ENCODE results near the gene NFS1.

The NFS1 gene

GRCh38 chr20:35626386-35627001 is 72.7 kb downstream of the NFS1 start:
- TF ChIP-seq JUND (IDR thresholded peaks at IDR 0.05; ENCODE audit: low read depth): no peak
- in situ Hi-C loops (cut with HindIII; ENCODE audit: low pct_unique_long_range_greater_than_20kb, low sequenced_read_pairs): no loop called here
- no peak for DNase-seq (ENCODE audit: low read depth in 1 of 2, low spot score in 1 of 2)

DNA sequence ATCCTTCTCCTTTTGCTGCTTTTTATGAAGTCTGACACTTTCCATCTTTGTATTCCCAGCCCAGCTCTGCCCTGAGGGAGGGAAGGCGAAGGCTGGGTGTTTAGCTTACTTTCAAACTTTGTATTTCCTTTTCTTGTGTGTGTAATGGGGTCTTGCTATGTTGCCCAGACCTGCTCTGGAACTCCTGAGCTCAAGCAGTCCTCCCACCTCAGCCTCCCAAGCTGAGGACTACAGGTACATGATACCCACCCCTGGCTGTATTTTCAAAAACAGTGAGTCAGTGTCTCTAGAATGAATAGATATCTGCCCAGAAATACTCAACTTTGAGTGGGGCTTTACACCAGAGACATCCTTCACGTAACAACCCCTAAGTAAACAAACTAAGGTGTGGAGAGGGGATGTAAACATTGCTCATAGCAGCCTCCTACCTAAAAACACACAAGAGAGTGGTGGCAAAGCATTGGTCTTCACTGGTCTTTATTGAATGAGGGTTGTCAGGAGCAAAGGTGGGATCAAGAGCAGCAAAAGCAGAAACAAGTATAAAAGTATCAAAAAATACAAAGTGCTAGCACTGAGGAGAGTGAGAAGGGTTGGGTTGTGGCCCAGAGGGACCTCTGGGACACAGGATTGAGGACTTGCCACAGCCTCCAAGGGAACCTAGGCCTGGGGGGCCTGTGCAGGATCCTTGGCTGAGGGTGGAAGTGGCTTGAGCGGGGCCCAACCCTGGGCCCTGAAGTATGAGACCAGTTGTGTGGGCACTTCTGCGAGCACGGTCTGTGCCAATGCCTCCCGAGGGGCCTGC is 73.4 kb downstream of the NFS1 start:
- no peak for TF ChIP-seq JUND (IDR thresholded peaks at IDR 0.05; ENCODE audit: low read depth)
- DNase-seq (ENCODE audit: low read depth in 1 of 2, low spot score in 1 of 2): no peak
- in situ Hi-C loops (cut with HindIII; ENCODE audit: low pct_unique_long_range_greater_than_20kb, low sequenced_read_pairs): no loop called here

GRCh38 chr20:35621560-35621946 is 77.6 kb downstream of the NFS1 start:
- in situ Hi-C loops (cut with HindIII; ENCODE audit: low pct_unique_long_range_greater_than_20kb, low sequenced_read_pairs): no loop called here
- TF ChIP-seq JUND (IDR thresholded peaks at IDR 0.05; ENCODE audit: low read depth): no peak
- no peak for DNase-seq (ENCODE audit: low read depth in 1 of 2, low spot score in 1 of 2)

DNA sequence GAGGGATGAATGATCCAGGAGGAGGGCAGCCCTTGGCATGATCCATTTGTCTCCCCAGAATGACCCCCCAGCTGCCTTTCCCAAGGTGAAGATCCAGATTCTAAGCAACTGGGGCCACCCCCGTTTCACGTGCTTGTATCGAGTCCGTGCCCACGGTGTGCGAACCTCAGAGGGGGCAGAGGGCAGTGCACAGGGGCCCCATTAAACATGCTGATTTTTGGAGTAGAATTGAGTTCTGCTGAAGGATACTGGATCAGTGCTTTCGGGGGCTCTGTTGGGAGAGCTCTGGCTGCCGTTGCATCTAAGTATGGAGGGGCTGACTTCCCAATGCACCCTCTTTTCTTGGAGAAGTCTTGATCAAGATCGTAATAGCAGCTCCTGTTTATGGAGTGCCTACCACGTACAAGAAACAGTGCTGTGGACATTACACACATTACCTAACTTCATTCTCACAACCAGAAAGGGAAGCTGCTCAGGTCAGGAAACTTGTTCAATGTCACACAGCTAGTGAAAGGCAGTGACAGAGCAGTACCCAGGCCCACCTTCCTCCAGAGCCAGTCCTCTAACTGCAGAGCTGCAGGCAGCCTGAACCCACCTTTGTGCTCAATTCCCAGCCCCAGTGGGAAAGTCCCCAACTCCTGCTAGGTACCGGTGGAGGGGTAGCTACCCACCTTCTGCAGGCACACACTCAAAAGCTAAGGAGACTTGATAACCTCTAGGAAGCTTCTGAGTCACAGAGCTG is 78.2 kb downstream of the NFS1 start:
- no peak for TF ChIP-seq JUND (IDR thresholded peaks at IDR 0.05; ENCODE audit: low read depth)
- in situ Hi-C loops (cut with HindIII; ENCODE audit: low pct_unique_long_range_greater_than_20kb, low sequenced_read_pairs): no loop called here
- DNase-seq (ENCODE audit: low read depth in 1 of 2, low spot score in 1 of 2): no peak

GRCh38 chr20:35619196-35620095 is 79.7 kb downstream of the NFS1 start:
- in situ Hi-C loops (cut with HindIII; ENCODE audit: low pct_unique_long_range_greater_than_20kb, low sequenced_read_pairs): no loop called here

DNA sequence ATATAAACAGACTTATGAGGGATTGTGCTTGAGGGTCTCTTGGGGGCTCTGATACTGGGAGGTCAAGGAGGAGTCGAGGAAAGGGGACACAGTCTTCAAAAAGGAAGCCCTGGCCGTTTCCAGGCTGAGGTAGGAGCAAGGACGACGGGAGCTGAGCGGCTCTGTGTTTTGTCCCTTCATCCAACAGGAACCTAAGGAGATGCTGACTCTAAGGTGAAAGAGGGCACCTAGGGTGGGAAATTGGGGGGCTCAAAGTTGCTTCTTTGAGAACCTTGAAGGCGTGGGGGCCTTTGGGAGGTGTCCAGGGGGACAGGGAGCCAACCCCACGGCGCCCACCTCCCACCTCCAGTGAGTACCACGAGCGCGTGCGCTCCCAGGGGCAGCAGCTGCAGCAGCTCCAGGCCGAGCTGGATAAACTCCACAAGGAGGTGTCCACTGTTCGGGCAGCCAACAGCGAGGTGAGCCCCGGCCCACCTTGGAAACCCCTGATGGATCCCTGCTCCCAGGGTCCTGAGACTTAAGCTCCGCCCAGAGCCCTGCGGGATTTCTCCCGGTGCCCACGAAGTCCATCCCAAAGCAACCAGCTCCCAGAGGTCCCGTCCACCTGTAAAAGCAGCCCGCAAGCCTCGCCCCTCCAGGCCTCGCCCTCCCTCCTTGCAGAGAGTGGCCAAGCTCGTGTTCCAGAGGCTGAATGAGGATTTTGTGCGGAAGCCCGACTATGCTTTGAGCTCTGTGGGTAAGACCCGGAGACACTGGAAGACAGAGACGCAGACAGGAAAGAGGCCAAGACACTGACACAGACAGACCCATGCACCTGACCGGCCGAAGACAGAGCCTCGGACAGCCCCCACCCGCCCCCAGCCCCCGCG is 80.7 kb downstream of the NFS1 start:
- in situ Hi-C loops (cut with HindIII; ENCODE audit: low pct_unique_long_range_greater_than_20kb, low sequenced_read_pairs): no loop called here
- no peak for TF ChIP-seq JUND (IDR thresholded peaks at IDR 0.05; ENCODE audit: low read depth)
- DNase-seq (ENCODE audit: low read depth in 1 of 2, low spot score in 1 of 2): peak in 1 of 2 experiments; percentile 43

More at GRCh38 chr20:35619196-35620095, 79.7 kb downstream of the NFS1 start:
- DNase-seq (ENCODE audit: low read depth in 1 of 2, low spot score in 1 of 2): peak; percentile 91 to 95
- TF ChIP-seq JUND (IDR thresholded peaks at IDR 0.05; ENCODE audit: low read depth): no peak
